GM12878 (cell line): ENCODE results near the gene SPDYE3. TPM values are rescaled to one million over a fixed set of nuclear protein-coding genes. Genes with fewer than 3 reads are reported as not detected.
"Not testable (repeated sequence)": the region's sequence is repeated elsewhere in the genome, so short reads cannot be mapped to it uniquely, and the experiment has no call there.

Experiments used
- ATAC-seq: fragments of 200-7000 bp; cut with Tn5 transposase; 3 replicates; pipeline ENCODE4 v1.9.1; 2020; ENCODE audit warnings: mild to moderate bottlenecking, moderate library complexity
- BruUV-seq: library from RNA; stranded (reverse); fragments of 400-500 nt; replicated peaks from 2 replicates; lab custom pipeline; 2021; lab: Mats Ljungman, UMichigan
- CTCF ChIA-PET: fragments of 300-600 bp; sonication (Branson Sonifier 250); formaldehyde crosslinking; extraction: SDS; loops from one replicate; lab custom pipeline; 2021; ENCODE audit warnings: inconsistent platforms; lab: Yijun Ruan, JAX
- POLR2A ChIA-PET: fragments of 350-600 bp; formaldehyde crosslinking; extraction: SDS; loops from one replicate; lab custom pipeline; 2021; ENCODE audit warnings: inconsistent platforms; lab: Charles Lee
- RAD21 ChIA-PET: fragments of 300-600 bp; sonication (Branson Sonifier 250); formaldehyde crosslinking; loops from one replicate; lab custom pipeline; 2023; ENCODE audit warnings: antibody characterized with exemption; ENCODE audit not compliant: unreplicated experiment; lab: Charles Lee
- SMC1A ChIA-PET: fragments of 300-600 bp; sonication (Branson Sonifier 250); formaldehyde crosslinking; loops from one replicate; lab custom pipeline; 2023; ENCODE audit not compliant: unreplicated experiment, uncharacterized antibody; lab: Charles Lee
- DNase-seq: peaks from one replicate; pipeline ENCODE4 v3.0.0-alpha.2; 2011; ENCODE audit warnings: low read depth, low spot score
- FAIRE-seq: peaks from 3 replicates; lab custom pipeline; 2011; peaks lifted over from hg19 to GRCh38; lab: Jason Lieb, UNC
- H2AFZ ChIP-seq: 2 replicates; pipeline ENCODE4 v1.6.0; 2011; ENCODE audit warnings: low read depth, low read length, control low read depth; ENCODE audit not compliant: control insufficient read depth
- H3K27ac ChIP-seq: 2 replicates; pipeline ENCODE4 v1.5.1; 2011; ENCODE audit warnings: control low read depth; ENCODE audit not compliant: control insufficient read depth, insufficient read depth
- H3K27me3 ChIP-seq, 2 experiments: replicated peaks in 1 of 2; 2 replicates each; pipeline versions ENCODE4 v1.6.0 to v1.6.1; 2011; ENCODE audit warnings: low read length in 1 of 2; ENCODE audit not compliant: control insufficient read depth in 2 of 2, insufficient read depth in 2 of 2
- H3K36me3 ChIP-seq, 2 experiments: 2 replicates each; pipeline ENCODE4 v1.5.1; 2011; ENCODE audit warnings: low read length in 1 of 2; ENCODE audit not compliant: control insufficient read depth in 2 of 2, insufficient read depth in 2 of 2
- H3K4me1 ChIP-seq: 2 replicates; pipeline ENCODE4 v1.6.1; 2011; ENCODE audit warnings: mild to moderate bottlenecking, low read length, moderate library complexity, mixed read lengths; ENCODE audit not compliant: control insufficient read depth, insufficient read depth
- H3K4me2 ChIP-seq: 2 replicates; pipeline ENCODE4 v1.6.0; 2011; ENCODE audit warnings: control low read depth; ENCODE audit not compliant: control insufficient read depth, insufficient read depth
- H3K4me3 ChIP-seq: fragments of 200-600 bp; sonication (generic); 2 replicates; pipeline ENCODE4 v1.5.1; 2016
- H3K79me2 ChIP-seq: 2 replicates; pipeline ENCODE4 v1.6.0; 2011; ENCODE audit warnings: low read length; ENCODE audit not compliant: control insufficient read depth, insufficient read depth
- H3K9ac ChIP-seq: 2 replicates; pipeline ENCODE4 v1.8.0; 2011; ENCODE audit warnings: low read length, control low read depth, mixed read lengths; ENCODE audit not compliant: control insufficient read depth, insufficient read depth
- H3K9me3 ChIP-seq: replicated peaks from 3 replicates; pipeline ENCODE4 v1.5.1; 2011; ENCODE audit warnings: mild to moderate bottlenecking, low read length; ENCODE audit not compliant: control insufficient read depth, insufficient read depth
- H4K20me1 ChIP-seq: 2 replicates; pipeline ENCODE4 v1.6.0; 2011; ENCODE audit not compliant: control insufficient read depth, insufficient read depth
- BMI1 ChIP-seq: fragments of 450-650 bp; IDR thresholded peaks from 2 replicates; pipeline ENCODE4 v1.6.1; 2016; ENCODE audit warnings: mild to moderate bottlenecking, moderate library complexity, borderline replicate concordance
- WGBS: methylation state at CpG from one replicate; pipeline ENCODE4 v1.1.6; 2016; ENCODE audit warnings: low lambda C conversion rate; ENCODE audit not compliant: insufficient replicate concordance, insufficient coverage; ENCODE audit errors: missing lambda C conversion rate; 5-methylcytosine and 5-hydroxymethylcytosine counted together
- in situ Hi-C: fragments of 300-500 bp; cut with MboI; formaldehyde crosslinking; loops from 9 replicates; pipeline ENCODE4 v1.14.3; 2018; ENCODE audit warnings: mixed read lengths
- intact Hi-C: fragments of 100-400 bp; cut with micrococcal nuclease; formaldehyde crosslinking; loops from one replicate; pipeline ENCODE4 v1.14.2; 2022; ENCODE audit not compliant: unreplicated experiment
- polyA plus RNA-seq, 11 experiments: library from polyadenylated mRNA; depleted of rRNA in 4 of 11; unstranded in 6 of 11; stranded (reverse) in 5 of 11; fragments of >200 nt; fragmentation: Nextera tagmentation in 4 of 11; fragmentation: Illumina TruSeq in 1 of 11; extraction: Ambion mirVana in 4 of 11; extraction: Trizol in 1 of 11; gene quantifications; 1 replicate in 1 of 11; 2 replicates in 10 of 11; pipeline versions ENCODE4 v1.2.1 to v1.2.3, GENCODE V29; 2011 to 2016; ENCODE audit warnings: inconsistent platforms in 2 of 11, missing spikeins in 2 of 11, low read depth in 1 of 11
- total RNA-seq, 4 experiments: library from RNA; depleted of rRNA in 3 of 4; stranded (reverse); fragments of >200 nt in 3 of 4; fragmentation: Illumina TruSeq in 1 of 4; extraction: Trizol in 1 of 4; gene quantifications; 2 replicates each; pipeline versions ENCODE4 v1.2.1 to v1.2.3, GENCODE V29; 2013 to 2021
- TF ChIP-seq, protein P1 (sequence below): fragments of 450-650 bp; IDR thresholded peaks from 2 replicates; pipeline ENCODE4 v1.6.1; 2017; ENCODE audit warnings: mild to moderate bottlenecking, moderate library complexity
- TF ChIP-seq, protein P2 (sequence below): fragments of 450-650 bp; IDR thresholded peaks from 2 replicates; pipeline ENCODE4 v1.6.1; 2017; ENCODE audit warnings: mild to moderate bottlenecking, moderate library complexity

SPDYE3 gene
- total and polyA plus RNA-seq, 10 of the 15 experiments (the other 5 are each of a cell fraction or from before 2014, with no cell fraction given), result 0.03 to 9.4 (median 1.4) TPM; not detected in 4

DNA sequence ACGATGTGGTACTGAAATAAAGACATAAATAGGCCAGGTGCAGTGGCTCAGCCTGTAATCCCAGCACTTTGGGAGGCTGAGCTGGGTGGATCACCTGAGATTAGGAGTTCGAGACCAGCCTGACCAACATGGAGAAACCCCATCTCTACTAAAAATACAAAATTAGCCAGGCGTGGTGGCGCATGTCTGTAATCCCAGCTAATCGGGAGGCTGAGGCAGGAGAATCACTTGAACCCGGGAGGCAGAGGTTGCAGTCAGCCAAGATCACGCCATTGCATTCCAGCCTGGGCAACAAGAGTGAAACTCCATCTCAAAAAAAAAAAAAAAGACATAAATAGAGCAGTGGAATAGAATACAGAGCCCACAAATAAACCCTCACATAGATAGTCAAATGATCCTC, 56.3 kb downstream of the SPDYE3 start:
- DNase-seq, H3K27ac ChIP-seq, FAIRE-seq, H3K9ac ChIP-seq, ATAC-seq, in situ Hi-C loops, H4K20me1 ChIP-seq, H3K27me3 ChIP-seq, H3K4me3 ChIP-seq, H3K9me3 ChIP-seq, H2AFZ ChIP-seq, BruUV-seq, H3K79me2 ChIP-seq, H3K4me2 ChIP-seq: not testable (repeated sequence)
- 97% methylated on average over 6 of the region's 7 CpGs for WGBS
- ChIA-PET CTCF (interaction anchor here (0.6 to 3.3 kb wide), 4 partner anchors 10 to 231 kb away, joined by 3 to 39 read pairs (median 8); no protein-coding TSS in a partner anchor), POLR2A (interaction anchor here (0.5 to 1.7 kb wide), 3 partner anchors 17 to 116 kb away, joined by 3 to 6 read pairs (median 4); no protein-coding TSS in a partner anchor), SMC1A (interaction anchor here (0.6 to 3.6 kb wide), 9 partner anchors 11 to 231 kb away, joined by 3 to 16 read pairs (median 6); no protein-coding TSS in a partner anchor), RAD21 (interaction anchor here (1.0 kb wide), 1 partner anchor 196 kb away, joined by 3 read pairs; no protein-coding TSS in a partner anchor)
- intact Hi-C loops, result loop anchor here (10.0 kb wide), 1 partner anchor 181 kb away; no protein-coding TSS in a partner anchor
- Histone ChIP-seq H3K4me1 (peaks cover 48% of the 10 kb centered on the region), H3K36me3 (peaks cover 15 to 26% of the 10 kb centered on the region in 2 experiments)

DNA sequence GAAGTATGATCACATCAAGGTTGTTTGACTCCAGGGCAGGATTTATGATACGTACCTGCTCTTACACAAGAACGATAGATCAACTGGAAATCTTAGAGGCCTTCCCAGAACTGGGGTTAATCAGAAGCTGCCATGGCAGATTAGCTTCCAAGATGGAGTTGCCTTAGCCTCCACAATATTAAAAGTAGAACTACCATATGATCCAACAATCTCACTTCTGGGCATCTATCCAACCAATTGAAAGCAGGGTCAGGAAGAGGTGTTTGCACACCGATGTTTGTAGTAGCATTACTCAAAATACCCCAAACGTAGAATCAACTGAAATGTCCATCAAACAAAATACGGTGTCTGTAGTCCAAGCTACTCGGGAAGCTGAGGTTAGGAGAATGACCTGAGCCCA, 57.0 kb downstream of the SPDYE3 start:
- DNase-seq (no peak), ATAC-seq (no peak), FAIRE-seq (no peak)
- Histone ChIP-seq H3K27ac (peak overlapping the region; percentile 6), H2AFZ (no peak overlapping the region), H3K9ac (no peak overlapping the region), H3K4me1 (peaks cover 50% of the 10 kb centered on the region), H3K9me3 (no peaks in the 10 kb centered on the region), H3K4me3 (no peak overlapping the region), H3K4me2 (no peak overlapping the region), H4K20me1 (no peaks in the 10 kb centered on the region), H3K36me3 (peaks cover 9 to 19% of the 10 kb centered on the region in 2 experiments), H3K79me2 (no peaks in the 10 kb centered on the region), H3K27me3 (no peaks in the 10 kb centered on the region)
- intact Hi-C loops (loop anchor here (10.0 kb wide), 1 partner anchor 180 kb away; no protein-coding TSS in a partner anchor), in situ Hi-C loops (no loop called here)
- ChIA-PET SMC1A (interaction anchor here (0.6 to 3.6 kb wide), 11 partner anchors 10 to 232 kb away, joined by 3 to 16 read pairs (median 6); no protein-coding TSS in a partner anchor), RAD21 (interaction anchor here (0.7 to 1.9 kb wide), 5 partner anchors 10 to 196 kb away, joined by 3 to 8 read pairs (median 5); partner anchors contain the start of gene ZCWPW1), CTCF (interaction anchor here (0.6 to 3.3 kb wide), 7 partner anchors 10 to 232 kb away, joined by 3 to 39 read pairs (median 3); no protein-coding TSS in a partner anchor), POLR2A (interaction anchor here (0.5 to 1.9 kb wide), 7 partner anchors 11 to 115 kb away, joined by 3 to 11 read pairs (median 4); partner anchors contain the start of genes MEPCE and ZCWPW1)
- WGBS, result 91% methylated on average over 6 of the region's 6 CpGs
- BruUV-seq, result no TSS peak
- no peak for TF ChIP-seq BMI1
- TF ChIP-seq, protein P1, sequence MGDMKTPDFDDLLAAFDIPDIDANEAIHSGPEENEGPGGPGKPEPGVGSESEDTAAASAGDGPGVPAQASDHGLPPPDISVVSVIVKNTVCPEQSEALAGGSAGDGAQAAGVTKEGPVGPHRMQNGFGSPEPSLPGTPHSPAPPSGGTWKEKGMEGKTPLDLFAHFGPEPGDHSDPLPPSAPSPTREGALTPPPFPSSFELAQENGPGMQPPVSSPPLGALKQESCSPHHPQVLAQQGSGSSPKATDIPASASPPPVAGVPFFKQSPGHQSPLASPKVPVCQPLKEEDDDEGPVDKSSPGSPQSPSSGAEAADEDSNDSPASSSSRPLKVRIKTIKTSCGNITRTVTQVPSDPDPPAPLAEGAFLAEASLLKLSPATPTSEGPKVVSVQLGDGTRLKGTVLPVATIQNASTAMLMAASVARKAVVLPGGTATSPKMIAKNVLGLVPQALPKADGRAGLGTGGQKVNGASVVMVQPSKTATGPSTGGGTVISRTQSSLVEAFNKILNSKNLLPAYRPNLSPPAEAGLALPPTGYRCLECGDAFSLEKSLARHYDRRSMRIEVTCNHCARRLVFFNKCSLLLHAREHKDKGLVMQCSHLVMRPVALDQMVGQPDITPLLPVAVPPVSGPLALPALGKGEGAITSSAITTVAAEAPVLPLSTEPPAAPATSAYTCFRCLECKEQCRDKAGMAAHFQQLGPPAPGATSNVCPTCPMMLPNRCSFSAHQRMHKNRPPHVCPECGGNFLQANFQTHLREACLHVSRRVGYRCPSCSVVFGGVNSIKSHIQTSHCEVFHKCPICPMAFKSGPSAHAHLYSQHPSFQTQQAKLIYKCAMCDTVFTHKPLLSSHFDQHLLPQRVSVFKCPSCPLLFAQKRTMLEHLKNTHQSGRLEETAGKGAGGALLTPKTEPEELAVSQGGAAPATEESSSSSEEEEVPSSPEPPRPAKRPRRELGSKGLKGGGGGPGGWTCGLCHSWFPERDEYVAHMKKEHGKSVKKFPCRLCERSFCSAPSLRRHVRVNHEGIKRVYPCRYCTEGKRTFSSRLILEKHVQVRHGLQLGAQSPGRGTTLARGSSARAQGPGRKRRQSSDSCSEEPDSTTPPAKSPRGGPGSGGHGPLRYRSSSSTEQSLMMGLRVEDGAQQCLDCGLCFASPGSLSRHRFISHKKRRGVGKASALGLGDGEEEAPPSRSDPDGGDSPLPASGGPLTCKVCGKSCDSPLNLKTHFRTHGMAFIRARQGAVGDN, result peak; percentile 26; the same call in 1 of the 2 replicates
- TF ChIP-seq, protein P2, sequence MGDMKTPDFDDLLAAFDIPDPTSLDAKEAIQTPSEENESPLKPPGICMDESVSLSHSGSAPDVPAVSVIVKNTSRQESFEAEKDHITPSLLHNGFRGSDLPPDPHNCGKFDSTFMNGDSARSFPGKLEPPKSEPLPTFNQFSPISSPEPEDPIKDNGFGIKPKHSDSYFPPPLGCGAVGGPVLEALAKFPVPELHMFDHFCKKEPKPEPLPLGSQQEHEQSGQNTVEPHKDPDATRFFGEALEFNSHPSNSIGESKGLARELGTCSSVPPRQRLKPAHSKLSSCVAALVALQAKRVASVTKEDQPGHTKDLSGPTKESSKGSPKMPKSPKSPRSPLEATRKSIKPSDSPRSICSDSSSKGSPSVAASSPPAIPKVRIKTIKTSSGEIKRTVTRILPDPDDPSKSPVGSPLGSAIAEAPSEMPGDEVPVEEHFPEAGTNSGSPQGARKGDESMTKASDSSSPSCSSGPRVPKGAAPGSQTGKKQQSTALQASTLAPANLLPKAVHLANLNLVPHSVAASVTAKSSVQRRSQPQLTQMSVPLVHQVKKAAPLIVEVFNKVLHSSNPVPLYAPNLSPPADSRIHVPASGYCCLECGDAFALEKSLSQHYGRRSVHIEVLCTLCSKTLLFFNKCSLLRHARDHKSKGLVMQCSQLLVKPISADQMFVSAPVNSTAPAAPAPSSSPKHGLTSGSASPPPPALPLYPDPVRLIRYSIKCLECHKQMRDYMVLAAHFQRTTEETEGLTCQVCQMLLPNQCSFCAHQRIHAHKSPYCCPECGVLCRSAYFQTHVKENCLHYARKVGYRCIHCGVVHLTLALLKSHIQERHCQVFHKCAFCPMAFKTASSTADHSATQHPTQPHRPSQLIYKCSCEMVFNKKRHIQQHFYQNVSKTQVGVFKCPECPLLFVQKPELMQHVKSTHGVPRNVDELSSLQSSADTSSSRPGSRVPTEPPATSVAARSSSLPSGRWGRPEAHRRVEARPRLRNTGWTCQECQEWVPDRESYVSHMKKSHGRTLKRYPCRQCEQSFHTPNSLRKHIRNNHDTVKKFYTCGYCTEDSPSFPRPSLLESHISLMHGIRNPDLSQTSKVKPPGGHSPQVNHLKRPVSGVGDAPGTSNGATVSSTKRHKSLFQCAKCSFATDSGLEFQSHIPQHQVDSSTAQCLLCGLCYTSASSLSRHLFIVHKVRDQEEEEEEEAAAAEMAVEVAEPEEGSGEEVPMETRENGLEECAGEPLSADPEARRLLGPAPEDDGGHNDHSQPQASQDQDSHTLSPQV, result 0 out of 2 replicates have a peak, but pooled peaks have one; percentile 40
